Peyer's patch (tissue), 4 donors: ENCODE measurements around the gene BTBD7. TPM values are rescaled to one million over a fixed set of nuclear protein-coding genes. Genes with fewer than 3 reads are reported as not detected.
"Not testable (repeated sequence)": the region's sequence is repeated elsewhere in the genome, so short reads cannot be mapped to it uniquely, and the experiment has no call there.

Experiments
- DNase-seq, 3 donors: peaks; one replicate each; pipeline ENCODE4 v3.0.0-alpha.2; 2017 to 2019
- H3K27ac ChIP-seq, 4 donors: fragments of 200-600 bp; sonication (generic); one replicate each; pipeline ENCODE4 v1.5.1; 2016 to 2019
- H3K27me3 ChIP-seq, 2 donors: fragments of 200-600 bp; sonication (generic); one replicate each; pipeline ENCODE4 v1.5.1; 2019
- H3K36me3 ChIP-seq, 3 donors: fragments of 200-600 bp; sonication (generic); one replicate each; pipeline ENCODE4 v1.5.1; 2016 to 2019
- H3K4me1 ChIP-seq, 4 donors: fragments of 200-600 bp; sonication (generic); one replicate each; pipeline ENCODE4 v1.5.1; 2016 to 2019
- H3K4me3 ChIP-seq, 4 donors: fragments of 200-600 bp; sonication (generic); 1 replicate in 3 of 4; 2 replicates in 1 of 4; pipeline ENCODE4 v1.5.1; 2016 to 2019; ENCODE audit warnings: mild to moderate bottlenecking in 1 of 4
- H3K9me3 ChIP-seq, 4 donors: fragments of 200-600 bp; sonication (generic); one replicate each; pipeline ENCODE4 v1.5.1; 2016 to 2019; ENCODE audit warnings: mild to moderate bottlenecking in 1 of 4
- CTCF ChIP-seq, 6 experiments: fragments of 450-650 bp in 4 of 6; fragments of 200-600 bp in 2 of 6; sonication (generic) in 1 of 6; IDR thresholded peaks; one replicate each; pipeline ENCODE4 v1.5.1; 2017 to 2019; ENCODE audit warnings: antibody characterized with exemption in 6 of 6, mild to moderate bottlenecking in 3 of 6, moderate library complexity in 1 of 6
- POLR2A ChIP-seq, 2 donors: fragments of 450-650 bp; IDR thresholded peaks; one replicate each; pipeline ENCODE4 v1.5.1; 2017; ENCODE audit warnings: antibody characterized with exemption in 2 of 2, mild to moderate bottlenecking in 2 of 2, moderate library complexity in 2 of 2
- total RNA-seq, 4 donors: library from RNA; depleted of rRNA; stranded (reverse); fragments of >200 nt; gene quantifications; one replicate each; pipeline ENCODE4 v1.1.0, GENCODE V29; 2016

Gene BTBD7
- total RNA-seq, 4 donors from 2014 or later: 28.1 to 38.1 (median 32.2) TPM

- no peak for DNase-seq
- no peaks in the 10 kb centered on the region for H3K9me3 ChIP-seq
- TF ChIP-seq CTCF (IDR thresholded peaks at IDR 0.05) (no peak), POLR2A (IDR thresholded peaks at IDR 0.05) (no peak)
- H3K27ac ChIP-seq: no peak overlapping the region
- no peaks in the 10 kb centered on the region for H3K4me1 ChIP-seq
- no peak overlapping the region for H3K4me3 ChIP-seq
- no peaks in the 10 kb centered on the region for H3K27me3 ChIP-seq
- peaks cover 0 to 55% (median 0%) of the 10 kb centered on the region in 3 donors for H3K36me3 ChIP-seq
Measured at GRCh38 chr14:93239869-93240677, 92.8 kb downstream of the BTBD7 start.

DNA sequence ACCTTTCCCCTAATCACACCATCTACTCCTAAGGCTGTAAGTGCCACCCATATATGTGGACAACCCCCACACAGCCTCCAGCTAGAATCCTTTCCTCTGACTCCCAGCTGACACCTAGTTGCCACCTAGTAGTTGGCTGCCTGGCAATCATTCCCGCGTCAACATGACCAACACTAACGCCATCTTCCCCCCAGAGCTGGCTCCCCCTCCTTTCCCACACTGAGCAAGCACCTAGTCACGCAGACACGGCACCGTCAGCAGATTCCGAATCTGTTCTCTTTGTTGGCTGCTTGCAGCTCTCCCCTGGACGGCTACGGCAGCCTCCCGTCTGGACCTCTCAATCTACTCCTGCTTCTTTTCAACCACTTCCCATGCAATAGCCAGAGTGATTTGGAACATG lies 98.0 kb downstream of the BTBD7 start:
- DNase-seq: no peak
- TF ChIP-seq POLR2A (IDR thresholded peaks at IDR 0.05) (no peak), CTCF (IDR thresholded peaks at IDR 0.05) (no peak)
- no peaks in the 10 kb centered on the region for H3K4me1 ChIP-seq
- peaks cover 0 to 3% (median 0%) of the 10 kb centered on the region in 3 donors for H3K36me3 ChIP-seq
- H3K9me3 ChIP-seq: no peaks in the 10 kb centered on the region
- no peaks in the 10 kb centered on the region for H3K27me3 ChIP-seq
- no peak overlapping the region for H3K4me3 ChIP-seq
- no peak overlapping the region for H3K27ac ChIP-seq

- H3K27me3 ChIP-seq, DNase-seq, H3K9me3 ChIP-seq, H3K27ac ChIP-seq, H3K4me3 ChIP-seq, H3K36me3 ChIP-seq, H3K4me1 ChIP-seq: not testable (repeated sequence)
Measured at GRCh38 chr14:93233078-93233477, 99.8 kb downstream of the BTBD7 start.

DNA sequence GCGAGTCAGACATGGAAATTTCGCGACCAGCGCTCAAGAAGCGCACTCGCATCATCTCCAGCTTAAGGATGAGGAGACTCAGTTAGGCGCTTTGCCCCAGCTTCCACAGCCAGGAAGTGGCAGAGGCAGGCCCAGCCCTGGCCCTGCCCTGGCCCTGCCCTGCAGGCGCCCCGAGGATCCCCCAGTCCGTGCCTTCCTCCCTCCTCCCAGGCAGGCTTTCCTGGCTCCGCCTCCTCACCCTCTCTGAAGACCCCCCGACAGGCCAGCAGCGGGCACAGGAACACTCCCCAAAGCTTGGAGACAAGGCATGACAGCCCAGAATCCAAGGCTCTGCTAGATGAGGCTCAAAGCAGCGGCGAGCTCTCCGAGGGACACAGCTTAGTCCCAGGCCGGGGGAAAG lies 100.7 kb downstream of the BTBD7 start:
- no peaks in the 10 kb centered on the region for H3K27me3 ChIP-seq
- no peak for DNase-seq
- no peaks in the 10 kb centered on the region for H3K9me3 ChIP-seq
- peaks cover 0 to 14% (median 0%) of the 10 kb centered on the region in 3 donors for H3K36me3 ChIP-seq
- no peak overlapping the region for H3K27ac ChIP-seq
- H3K4me3 ChIP-seq: no peak overlapping the region
- TF ChIP-seq POLR2A (IDR thresholded peaks at IDR 0.05) (no peak), CTCF (IDR thresholded peaks at IDR 0.05) (no peak)
- no peaks in the 10 kb centered on the region for H3K4me1 ChIP-seq

DNA sequence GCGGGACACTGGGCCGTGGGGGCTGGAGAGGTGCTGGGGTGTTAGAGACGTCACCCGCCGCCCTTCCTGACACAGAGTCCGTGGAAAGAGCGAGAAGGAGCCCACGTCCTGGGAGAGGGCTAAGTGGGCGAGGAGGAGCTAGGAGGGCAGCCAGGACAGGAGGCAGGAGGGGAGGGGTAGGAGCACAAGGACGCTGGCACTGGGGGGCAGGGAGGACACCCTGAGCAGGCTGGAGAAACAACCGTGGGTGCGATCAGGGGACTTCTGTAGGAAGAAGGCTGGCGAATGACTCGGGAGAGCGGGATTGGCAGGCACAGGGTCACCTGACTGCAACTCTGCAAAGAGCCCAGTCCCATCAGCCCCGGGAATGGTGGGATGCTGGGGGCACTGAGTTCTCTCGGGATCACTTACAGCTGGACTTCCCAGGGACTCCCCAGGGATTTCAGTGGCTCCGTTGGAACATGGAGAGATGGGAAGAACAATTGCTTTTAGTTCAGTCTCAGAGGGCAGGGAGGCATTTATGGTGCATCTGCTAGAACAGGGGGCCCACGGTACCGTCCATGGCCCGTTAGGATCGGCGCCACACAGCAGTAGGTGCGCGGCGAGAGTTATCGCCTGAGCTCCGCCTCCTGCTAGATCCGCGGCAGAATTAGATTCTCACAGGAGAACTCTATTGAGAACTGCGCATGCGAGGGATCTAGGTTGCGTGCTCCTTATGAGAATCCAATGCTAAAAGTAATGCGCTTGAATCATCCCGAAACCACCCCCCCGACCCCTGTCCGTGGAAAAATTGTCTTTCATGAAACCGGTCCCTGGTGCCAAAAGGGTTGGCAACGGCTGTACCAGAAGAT lies 101.5 kb downstream of the BTBD7 start:
- H3K4me3 ChIP-seq: peak overlapping the region in 3 of 4 donors; percentile 12 to 38 (median 28)
- no peaks in the 10 kb centered on the region for H3K4me1 ChIP-seq
- TF ChIP-seq POLR2A (IDR thresholded peaks at IDR 0.05): no peak
- no peak for TF ChIP-seq CTCF (IDR thresholded peaks at IDR 0.05)
- H3K9me3 ChIP-seq: no peaks in the 10 kb centered on the region
- no peak for DNase-seq
- peaks cover 0 to 22% (median 0%) of the 10 kb centered on the region in 3 donors for H3K36me3 ChIP-seq
- no peaks in the 10 kb centered on the region for H3K27me3 ChIP-seq
- H3K27ac ChIP-seq: no peak overlapping the region

GRCh38 chr14:93230539-93230938 lies 102.3 kb downstream of the BTBD7 start:
- H3K4me1 ChIP-seq: no peaks in the 10 kb centered on the region
- no peak for TF ChIP-seq POLR2A (IDR thresholded peaks at IDR 0.05)
- H3K4me3 ChIP-seq: no peak overlapping the region
- H3K27ac ChIP-seq: no peak overlapping the region
- H3K9me3 ChIP-seq: no peaks in the 10 kb centered on the region
- peaks cover 0 to 28% (median 0%) of the 10 kb centered on the region in 3 donors for H3K36me3 ChIP-seq
- no peak for DNase-seq
- H3K27me3 ChIP-seq: no peaks in the 10 kb centered on the region
